CD4-positive, alpha-beta T cell treated with Interferon gamma for 1 hour (primary cell): Measurements from ENCODE around the gene GRWD1.

Experiments
- DNase-seq: peaks from one replicate; pipeline ENCODE4 v3.0.0-alpha.2; 2020

Gene GRWD1

GRCh38 chr19:48445606-48446481 lies at the start of gene GRWD1:
Gene GRWD1 (plus strand): TSS chr19:48445983. CDS start chr19:48446006, 23 bp downstream.
- peak; percentile 95 for DNase-seq

GRCh38 chr19:48396016-48396823 lies 49.6 kb upstream of the GRWD1 start:
- DNase-seq = no peak

GRCh38 chr19:48396824-48397176 lies 49.0 kb upstream of the GRWD1 start:
- DNase-seq = no peak

DNA sequence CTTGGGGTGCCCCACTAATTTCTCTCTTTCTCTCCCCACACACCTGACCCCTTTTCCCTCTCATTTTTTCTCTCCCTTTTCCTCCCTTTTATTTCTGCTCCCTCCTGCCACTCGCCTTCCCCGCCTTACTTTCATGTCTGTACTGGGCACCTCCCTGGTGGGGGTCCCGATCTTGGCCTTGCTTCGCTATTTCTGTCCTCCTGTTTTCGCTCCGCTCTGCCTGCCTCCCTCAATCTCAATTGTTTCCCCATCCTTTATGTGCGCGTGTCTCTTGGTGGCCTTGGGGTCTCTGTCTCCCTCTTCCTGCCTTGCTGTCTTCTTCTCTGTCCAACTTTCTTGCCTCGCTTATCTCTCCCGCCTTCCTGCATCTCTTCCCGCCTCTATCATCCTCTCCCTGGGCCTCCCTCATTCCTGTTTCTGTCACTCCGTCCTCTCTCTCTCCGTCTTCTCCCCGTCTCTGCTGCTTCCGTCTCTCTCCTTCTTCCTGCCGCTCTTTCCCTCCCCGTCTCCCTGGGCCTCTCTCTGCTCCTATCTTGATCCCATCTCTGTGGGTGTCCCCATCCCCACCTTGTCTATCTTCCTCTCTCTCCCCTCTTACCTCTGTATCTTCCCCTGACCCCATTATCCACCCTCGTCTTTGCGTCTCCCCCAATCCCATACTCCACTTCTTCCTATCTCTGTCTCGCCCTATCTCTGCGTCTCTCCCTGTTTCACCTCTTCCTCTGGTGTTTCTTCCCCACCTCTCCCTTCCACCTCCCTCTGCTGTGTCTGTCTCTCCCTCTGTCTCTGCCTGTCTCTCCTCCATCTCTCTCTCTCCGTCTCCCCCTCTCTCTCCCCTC lies 48.3 kb upstream of the GRWD1 start:
- DNase-seq = no peak

GRCh38 chr19:48398102-48398374 lies 47.7 kb upstream of the GRWD1 start:
- no peak for DNase-seq

- peak; percentile 86 for DNase-seq
These were observed 47.2 kb upstream of the GRWD1 start for GRCh38 chr19:48398375-48399235.

- peak; percentile 39 for DNase-seq
These were observed 45.6 kb upstream of the GRWD1 start for GRCh38 chr19:48400018-48400742.

- DNase-seq = no peak
These were observed 44.5 kb upstream of the GRWD1 start for GRCh38 chr19:48401287-48401686.

GRCh38 chr19:48403606-48404005 lies 42.2 kb upstream of the GRWD1 start:
- peak; percentile 64 for DNase-seq

DNA sequence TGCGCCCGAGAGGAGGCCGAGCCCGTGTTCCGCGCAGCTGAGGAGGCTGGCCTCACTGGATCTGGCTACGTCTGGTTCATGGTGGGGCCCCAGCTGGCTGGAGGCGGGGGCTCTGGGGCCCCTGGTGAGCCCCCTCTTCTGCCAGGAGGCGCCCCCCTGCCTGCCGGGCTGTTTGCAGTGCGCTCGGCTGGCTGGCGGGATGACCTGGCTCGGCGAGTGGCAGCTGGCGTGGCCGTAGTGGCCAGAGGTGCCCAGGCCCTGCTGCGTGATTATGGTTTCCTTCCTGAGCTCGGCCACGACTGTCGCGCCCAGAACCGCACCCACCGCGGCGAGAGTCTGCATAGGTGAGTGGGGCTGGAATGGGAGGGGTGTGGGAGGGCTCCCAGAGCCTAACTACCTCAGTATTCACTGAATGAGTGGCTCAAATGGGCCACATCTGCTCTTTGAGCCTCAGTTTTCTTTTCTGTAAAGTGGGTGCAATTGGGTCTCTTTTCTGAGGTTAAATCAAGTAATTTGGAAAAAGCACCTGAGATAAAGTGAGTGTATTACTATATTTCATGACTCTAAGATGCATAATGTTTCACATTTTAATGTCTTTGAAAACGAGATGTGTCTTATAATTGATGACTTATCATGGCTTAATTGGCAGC lies 40.6 kb upstream of the GRWD1 start:
- DNase-seq = no peak

DNA sequence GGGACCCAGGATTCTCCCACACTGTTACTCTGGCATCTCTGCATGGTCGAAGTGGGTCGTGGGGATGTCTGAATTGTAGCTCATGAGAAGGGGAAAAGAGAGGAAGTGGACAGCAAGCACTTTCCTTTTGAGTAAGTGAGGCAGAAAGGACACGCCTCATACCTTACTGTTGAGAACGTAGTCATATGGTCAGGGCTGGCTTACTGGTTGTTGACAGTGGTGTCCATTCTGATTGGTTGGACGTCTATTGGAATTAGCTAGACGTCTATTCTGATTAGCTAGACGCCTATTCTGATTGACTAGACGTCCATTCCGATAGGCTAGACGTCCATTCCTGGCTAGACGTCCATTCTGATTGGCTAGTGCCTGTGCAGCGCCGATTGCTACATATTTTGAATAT lies 39.9 kb upstream of the GRWD1 start:
- no peak for DNase-seq

- no peak for DNase-seq
These were observed 31.8 kb upstream of the GRWD1 start for GRCh38 chr19:48413879-48414587.

DNA sequence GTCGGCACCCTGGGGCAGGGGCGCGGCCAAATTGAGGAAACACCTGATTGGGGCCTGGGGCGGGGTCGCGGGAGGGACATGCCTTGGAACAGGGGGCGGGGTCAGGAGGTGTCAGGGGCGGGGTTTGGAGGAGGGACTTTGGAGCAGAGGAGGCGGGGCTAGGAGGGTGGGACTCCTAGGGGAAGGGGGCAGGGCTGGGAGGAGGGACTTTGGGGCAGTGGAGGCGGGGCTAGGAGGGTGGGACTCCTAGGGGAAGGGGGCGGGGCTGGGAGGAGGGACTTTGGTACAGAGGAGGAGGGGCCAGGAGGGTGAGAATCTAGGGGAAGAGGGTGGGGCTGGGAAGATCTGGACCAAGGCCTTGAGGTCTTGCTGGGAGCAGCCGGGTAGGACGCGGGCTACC lies 30.4 kb upstream of the GRWD1 start:
- DNase-seq = peak; percentile 82

DNA sequence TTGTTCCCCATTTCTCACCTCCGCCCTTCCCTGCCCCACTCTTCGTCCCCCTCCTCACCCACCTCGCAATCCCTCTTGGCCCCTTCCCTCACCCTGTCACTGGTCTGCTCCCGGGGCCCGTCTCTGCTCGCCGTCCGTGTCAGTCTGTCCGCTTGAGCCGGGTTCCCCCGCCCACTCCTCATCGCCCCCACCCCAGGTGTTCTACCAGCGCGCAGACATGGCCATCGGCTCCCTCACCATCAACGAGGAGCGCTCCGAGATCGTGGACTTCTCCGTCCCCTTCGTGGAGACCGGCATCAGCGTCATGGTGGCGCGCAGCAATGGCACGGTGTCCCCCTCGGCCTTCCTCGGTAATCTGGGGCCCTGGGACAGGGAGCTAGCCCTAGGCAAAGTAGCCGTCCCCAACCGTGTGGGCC lies 30.0 kb upstream of the GRWD1 start:
- DNase-seq = no peak

DNA sequence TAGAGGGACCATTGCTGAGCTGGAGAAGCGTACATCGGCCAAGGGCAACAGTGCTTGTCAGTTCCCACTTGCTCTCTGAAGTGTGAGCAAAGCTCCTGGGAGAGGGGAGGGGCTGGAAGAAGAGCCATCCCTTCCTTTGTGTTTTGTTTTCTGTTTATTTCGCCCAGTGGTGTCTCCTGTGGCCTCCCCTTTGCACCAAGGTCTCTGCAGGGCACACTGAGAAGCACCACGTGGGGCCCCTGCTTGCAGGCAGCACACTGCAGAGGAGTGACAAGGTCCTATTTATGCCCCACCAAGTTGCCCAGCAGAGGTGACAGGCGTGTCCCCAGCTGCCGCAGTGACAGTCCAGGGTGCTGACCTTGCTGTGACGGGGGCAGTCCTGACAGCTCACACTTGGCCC lies 28.4 kb upstream of the GRWD1 start:
- DNase-seq = no peak

DNA sequence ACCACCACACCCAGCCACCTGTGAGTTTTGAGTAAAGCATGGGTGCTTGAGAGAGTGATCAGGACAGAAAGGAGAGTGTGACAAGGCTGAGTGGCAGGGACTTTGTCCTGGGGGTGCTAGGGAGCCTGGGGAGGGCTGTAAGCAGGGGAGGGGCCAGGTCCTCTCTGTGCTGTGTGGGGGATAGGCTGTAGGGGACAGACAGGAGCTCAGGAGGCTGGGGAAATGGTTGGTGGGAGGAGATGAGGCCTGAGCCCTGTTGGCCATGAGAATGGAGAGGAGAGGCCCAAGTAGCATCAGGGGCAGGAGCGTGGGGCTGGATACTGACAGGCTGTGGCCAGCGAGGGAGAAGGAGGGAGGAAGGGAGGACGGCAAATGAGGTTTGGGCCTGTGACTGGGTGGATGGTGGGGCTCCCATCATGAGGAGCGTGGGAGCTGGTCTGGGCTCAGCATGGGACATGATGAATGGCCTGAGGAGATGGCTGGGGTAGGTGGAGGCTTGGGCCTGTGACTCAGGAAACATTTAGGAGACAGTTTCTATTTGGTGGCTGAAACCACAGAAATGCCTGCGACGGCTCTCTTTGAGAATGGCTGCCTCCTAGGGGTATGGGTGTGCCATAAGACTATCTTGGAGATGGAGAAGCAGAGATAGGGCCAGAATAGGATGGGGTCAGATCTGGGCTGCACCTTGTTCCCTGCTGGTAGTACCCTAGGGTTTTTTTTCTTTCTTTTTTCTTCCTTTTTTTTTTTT lies 27.3 kb upstream of the GRWD1 start:
- DNase-seq = no peak

DNA sequence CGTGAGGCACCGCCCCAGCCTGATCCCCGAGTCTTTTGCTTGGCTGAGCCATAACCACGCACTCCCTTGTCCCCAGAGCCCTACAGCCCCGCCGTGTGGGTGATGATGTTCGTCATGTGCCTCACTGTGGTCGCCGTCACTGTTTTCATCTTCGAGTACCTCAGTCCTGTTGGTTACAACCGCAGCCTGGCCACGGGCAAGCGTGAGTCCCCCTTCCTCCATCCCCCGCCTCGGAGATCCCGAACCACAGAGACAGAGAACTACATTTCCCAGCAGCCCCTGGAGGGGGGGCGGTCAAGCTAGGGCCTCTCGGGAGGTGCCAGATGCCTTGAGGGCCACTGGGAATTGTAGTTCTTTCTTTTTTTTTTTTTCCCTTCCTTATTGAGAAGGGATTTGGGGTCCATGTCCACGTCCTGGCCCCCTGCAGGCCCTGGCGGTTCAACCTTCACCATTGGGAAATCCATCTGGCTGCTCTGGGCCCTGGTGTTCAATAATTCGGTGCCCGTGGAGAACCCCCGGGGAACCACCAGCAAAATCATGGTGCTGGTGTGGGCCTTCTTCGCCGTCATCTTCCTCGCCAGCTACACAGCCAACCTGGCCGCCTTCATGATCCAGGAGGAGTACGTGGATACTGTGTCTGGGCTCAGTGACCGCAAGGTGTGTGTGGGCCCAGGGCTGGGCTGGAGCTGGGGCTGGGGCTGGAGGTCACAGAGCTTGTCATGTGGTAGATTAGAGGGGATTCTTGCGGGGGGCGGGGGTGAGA lies 26.4 kb upstream of the GRWD1 start:
- DNase-seq = peak; percentile 83

DNA sequence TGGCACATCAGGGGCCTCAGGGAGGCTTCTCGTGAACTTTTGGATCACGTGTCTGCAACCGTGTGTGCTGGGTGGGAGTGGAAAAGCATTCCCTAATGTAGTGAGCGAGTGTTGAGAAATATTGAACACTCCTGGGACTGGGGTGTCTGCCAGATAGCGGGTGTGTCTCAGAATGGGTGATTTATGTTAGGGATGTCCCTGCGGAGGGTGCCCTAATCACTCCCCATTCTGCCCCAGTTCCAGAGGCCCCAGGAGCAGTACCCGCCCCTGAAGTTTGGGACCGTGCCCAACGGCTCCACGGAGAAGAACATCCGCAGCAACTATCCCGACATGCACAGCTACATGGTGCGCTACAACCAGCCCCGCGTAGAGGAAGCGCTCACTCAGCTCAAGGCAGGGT lies 24.2 kb upstream of the GRWD1 start:
- DNase-seq = no peak

DNA sequence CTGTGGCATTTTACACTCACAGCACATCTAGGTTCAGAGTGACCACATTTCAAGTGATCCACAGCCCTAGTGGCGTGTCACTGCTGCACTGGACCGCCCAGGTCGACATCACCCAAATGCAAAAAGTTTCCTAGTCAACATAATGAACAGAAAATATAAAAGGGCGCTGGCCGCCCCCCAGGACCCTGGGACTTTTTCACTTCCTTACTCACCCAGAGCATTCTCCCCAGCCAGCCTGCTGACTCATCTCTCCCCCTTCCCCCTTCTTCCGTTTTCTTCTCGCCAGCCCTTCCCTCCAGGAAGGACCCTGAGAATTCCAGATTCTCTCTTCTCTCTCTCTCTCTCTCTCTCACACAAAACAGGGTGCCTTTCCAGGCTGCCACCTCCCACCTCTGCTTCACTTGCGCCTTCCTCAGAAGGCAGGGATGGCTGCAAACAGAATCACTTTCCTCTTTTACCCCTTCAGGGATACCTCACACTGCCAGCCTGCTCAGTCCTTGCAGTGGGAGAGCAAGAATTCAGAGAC lies 21.0 kb upstream of the GRWD1 start:
- DNase-seq = no peak
